Activated T-helper 9 cell treated with anti-CD3 and anti-CD28 coated beads, Interleukin-2, amount 50 U/mL, for 16 hours (primary cell): ENCODE data around the gene GMDS.

ENCODE experiments used
- DNase-seq: peaks from one replicate; pipeline ENCODE4 v3.0.0-alpha.2; 2020; ENCODE audit warnings: low read depth

Gene GMDS

GRCh38 chr6:1987640-1988039, 257.8 kb downstream of the GMDS start:
- DNase-seq: no peak

- no peak for DNase-seq
Measured at GRCh38 chr6:1986454-1987243, 258.8 kb downstream of the GMDS start.

GRCh38 chr6:1984346-1984994, 260.9 kb downstream of the GMDS start:
- DNase-seq: no peak

- no peak for DNase-seq
Measured at GRCh38 chr6:1983850-1984249, 261.6 kb downstream of the GMDS start.

GRCh38 chr6:1972962-1973361, 272.4 kb downstream of the GMDS start:
- no peak for DNase-seq

- no peak for DNase-seq
Measured at GRCh38 chr6:1971612-1972011, 273.8 kb downstream of the GMDS start.

GRCh38 chr6:1970151-1970561, 275.2 kb downstream of the GMDS start:
- DNase-seq: no peak

GRCh38 chr6:1966713-1967112, 278.7 kb downstream of the GMDS start:
- DNase-seq: no peak

- no peak for DNase-seq
Measured at GRCh38 chr6:1965596-1966224, 279.7 kb downstream of the GMDS start.

GRCh38 chr6:1963596-1963995, 281.8 kb downstream of the GMDS start:
- DNase-seq: no peak

- no peak for DNase-seq
Measured at GRCh38 chr6:1962201-1962600, 283.2 kb downstream of the GMDS start.

- no peak for DNase-seq
Measured at GRCh38 chr6:1960486-1961142, 284.8 kb downstream of the GMDS start.

GRCh38 chr6:1958257-1958656, 287.1 kb downstream of the GMDS start:
- no peak for DNase-seq

GRCh38 chr6:1957746-1958145, 287.7 kb downstream of the GMDS start:
- DNase-seq: no peak

- DNase-seq: no peak
Measured at GRCh38 chr6:1952740-1953360, 292.6 kb downstream of the GMDS start.

GRCh38 chr6:1950631-1951030, 294.8 kb downstream of the GMDS start:
- no peak for DNase-seq

GRCh38 chr6:1949538-1949937, 295.9 kb downstream of the GMDS start:
- DNase-seq: no peak

GRCh38 chr6:1947922-1948321, 297.5 kb downstream of the GMDS start:
- DNase-seq: no peak

- no peak for DNase-seq
Measured at GRCh38 chr6:1946583-1946982, 298.8 kb downstream of the GMDS start.

GRCh38 chr6:1945235-1945832, 300.1 kb downstream of the GMDS start:
- no peak for DNase-seq

GRCh38 chr6:1942834-1943233, 302.6 kb downstream of the GMDS start:
- DNase-seq: no peak

- no peak for DNase-seq
Measured at GRCh38 chr6:1941534-1941933, 303.9 kb downstream of the GMDS start.
